Stomach (tissue), 4 donors: ENCODE data around the gene IL1RAPL2.

Source experiments
- CTCF ChIP-seq, 7 experiments: fragments of 450-650 bp in 4 of 7; fragments of 200-600 bp in 3 of 7; sonication (generic) in 3 of 7; IDR thresholded peaks; one replicate each; pipeline ENCODE4 v1.5.1; 2016 to 2019; ENCODE audit warnings: antibody characterized with exemption in 7 of 7, control low read depth in 2 of 7, mild to moderate bottlenecking in 1 of 7
- EP300 ChIP-seq: sonication (generic); formaldehyde crosslinking; IDR thresholded peaks from one replicate; pipeline ENCODE4 v1.6.1; 2017; ENCODE audit warnings: antibody characterized with exemption
- POLR2A ChIP-seq, 4 donors: fragments of 450-650 bp; IDR thresholded peaks; one replicate each; pipeline ENCODE4 v1.6.1; 2016; ENCODE audit warnings: antibody characterized with exemption in 4 of 4, control low read depth in 2 of 4, mild to moderate bottlenecking in 1 of 4, moderate library complexity in 1 of 4
- POLR2AphosphoS5 ChIP-seq, 3 donors: sonication (generic); formaldehyde crosslinking; IDR thresholded peaks; one replicate each; pipeline ENCODE4 v1.6.1; 2016; ENCODE audit warnings: antibody characterized with exemption in 3 of 3

GRCh38 chrX:104864296-104864695 is 298.3 kb downstream of the IL1RAPL2 start:
- TF ChIP-seq CTCF (IDR thresholded peaks at IDR 0.05), result no peak
- no peak for TF ChIP-seq POLR2A (IDR thresholded peaks at IDR 0.05)
- no peak for TF ChIP-seq EP300
- TF ChIP-seq POLR2AphosphoS5 (IDR thresholded peaks at IDR 0.05), result no peak
